Aorta (tissue), 5 donors: ENCODE results near the gene AGL. TPM values are rescaled to one million over a fixed set of nuclear protein-coding genes. Genes with fewer than 3 reads are reported as not detected.
"Not testable (repeated sequence)": the region's sequence is repeated elsewhere in the genome, so short reads cannot be mapped to it uniquely, and the experiment has no call there.

Source experiments
- ATAC-seq: fragments of 200-7000 bp; cut with Tn5 transposase; one replicate; pipeline ENCODE4 v1.9.1; 2022; ENCODE audit warnings: moderate library complexity; ENCODE audit not compliant: low FRiP score
- DNase-seq, 2 donors: peaks; one replicate each; pipeline ENCODE4 v3.0.0-alpha.2; 2020
- H3K27ac ChIP-seq, 2 donors: one replicate each; pipeline ENCODE4 v1.5.1; 2013; ENCODE audit warnings: low read length in 2 of 2, mild to moderate bottlenecking in 2 of 2, moderate library complexity in 2 of 2, control low read depth in 1 of 2, inconsistent platforms in 1 of 2, low read depth in 1 of 2
- H3K27me3 ChIP-seq, 2 donors: one replicate each; pipeline ENCODE4 v1.6.1; 2013; ENCODE audit warnings: control low read depth in 1 of 2, low read length in 1 of 2, mild to moderate bottlenecking in 1 of 2, moderate library complexity in 1 of 2; ENCODE audit not compliant: insufficient read depth in 2 of 2, control insufficient read depth in 1 of 2
- H3K36me3 ChIP-seq, 2 donors: one replicate each; pipeline ENCODE4 v1.6.1; 2013; ENCODE audit warnings: control low read depth in 1 of 2, low read length in 1 of 2, mild to moderate bottlenecking in 1 of 2; ENCODE audit not compliant: insufficient read depth in 2 of 2, control insufficient read depth in 1 of 2
- H3K4me1 ChIP-seq, 2 donors: one replicate each; pipeline ENCODE4 v1.6.1; 2013; ENCODE audit warnings: low read length in 2 of 2, control low read depth in 1 of 2, mild to moderate bottlenecking in 1 of 2, moderate library complexity in 1 of 2; ENCODE audit not compliant: insufficient read depth in 2 of 2, control insufficient read depth in 1 of 2
- H3K4me3 ChIP-seq, 2 donors: one replicate each; pipeline ENCODE4 v1.5.1; 2013; ENCODE audit warnings: low read length in 2 of 2, control low read depth in 1 of 2, mild to moderate bottlenecking in 1 of 2
- H3K9me3 ChIP-seq: one replicate; pipeline ENCODE4 v1.6.1; 2013; ENCODE audit warnings: mild to moderate bottlenecking, low read length; ENCODE audit not compliant: control insufficient read depth
- WGBS, 2 donors: extraction: QIAGEN DNeasy Blood & Tissue Kit; methylation state at CpG; one replicate each; pipeline ENCODE4 v1.1.7; 2013; 5-methylcytosine and 5-hydroxymethylcytosine counted together
- intact Hi-C, 2 donors: fragments of 100-400 bp; cut with DNase I; formaldehyde crosslinking; loops; one replicate each; pipeline versions ENCODE4 v1.14.2 to v1.15.0; 2022
- polyA plus RNA-seq, 2 donors: library from polyadenylated mRNA; stranded (reverse); fragments of 200-250 nt; gene quantifications; one replicate each; pipeline ENCODE4 v1.2.3, GENCODE V29; 2013
- total RNA-seq, 2 donors: library from RNA; stranded (reverse); fragmentation: NEBNext Ultra II Directional; extraction: Animal tissue kit (Norgen Biotek cat#: 25700); gene quantifications; one replicate each; pipeline ENCODE4 v1.2.1, GENCODE V29; 2021
- donor health status: healthy with polysubstance abuse.
- donor health status: Bipolar disorder and iron deficiency.
- donor health status: DM: no; HTN: no; CAD: no.
- donor health status: DM: no; HTN: no; CAD: no.
- donor health status: DM: yes; HTN: yes; CAD: no.

AGL gene
- total and polyA plus RNA-seq, 4 donors = 7.3 to 19.6 (median 16.4) TPM

DNA sequence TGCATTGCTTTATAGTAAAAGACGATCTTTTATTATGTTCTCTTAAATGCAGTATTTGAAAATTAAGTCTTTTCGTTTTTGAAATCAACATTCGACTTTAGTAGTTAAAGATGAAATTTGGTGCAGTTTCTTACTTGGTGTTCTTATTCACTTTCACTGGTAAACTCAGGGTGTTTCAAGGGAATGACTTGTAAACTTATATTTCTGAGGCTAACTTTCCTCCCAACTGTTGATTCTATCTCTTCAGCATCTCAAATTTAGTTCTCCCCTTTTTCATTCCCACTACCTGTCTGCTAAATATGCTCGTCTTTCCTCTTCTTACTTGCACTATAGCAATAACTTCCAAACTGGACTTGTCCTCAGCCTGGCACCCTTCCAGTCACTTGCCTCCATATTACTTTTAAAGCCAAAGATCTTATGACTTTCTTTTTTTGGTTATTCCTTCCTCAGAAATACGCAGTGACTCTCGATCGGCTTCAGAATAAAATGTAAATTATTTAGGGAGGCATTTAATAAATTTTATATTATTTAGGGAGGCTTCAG, 120.6 kb downstream of the AGL start:
- no peaks in the 10 kb centered on the region for H3K36me3 ChIP-seq
- intact Hi-C loops = no loop called here
- no peaks in the 10 kb centered on the region for H3K27me3 ChIP-seq
- DNase-seq (no peak), ATAC-seq (no peak)
- H3K27ac ChIP-seq = no peak overlapping the region
- no peaks in the 10 kb centered on the region for H3K4me1 ChIP-seq
- 44 to 45% methylated on average over 7 of the region's 7 CpGs for WGBS, 2 donors
- H3K4me3 ChIP-seq = peak overlapping the region; percentile 30 to 94
- H3K9me3 ChIP-seq = no peaks in the 10 kb centered on the region

DNA sequence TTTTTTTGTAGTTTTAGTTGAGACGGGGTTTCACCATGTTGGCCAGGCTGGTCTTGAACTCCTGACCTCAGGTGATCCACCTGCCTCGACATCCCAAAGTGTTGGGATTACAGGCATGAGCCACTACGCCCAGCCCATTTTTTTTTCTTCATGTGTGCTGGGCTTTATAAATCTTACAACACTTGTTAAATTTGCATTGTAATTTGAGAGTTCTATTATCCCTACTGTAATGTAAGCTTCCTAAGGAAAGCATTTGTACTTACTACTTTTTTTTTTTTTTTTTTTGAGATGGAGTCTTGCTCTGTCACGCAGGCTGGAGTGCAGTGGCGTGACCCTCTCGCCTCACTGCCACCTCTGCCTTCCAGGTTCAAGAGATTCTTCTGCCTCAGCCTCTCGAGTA, 121.9 kb downstream of the AGL start:
- DNase-seq, intact Hi-C loops, H3K4me1 ChIP-seq, ATAC-seq, H3K27ac ChIP-seq, H3K27me3 ChIP-seq, H3K36me3 ChIP-seq, H3K4me3 ChIP-seq, H3K9me3 ChIP-seq: not testable (repeated sequence)
- WGBS, 2 donors = 91 to 92% methylated on average over 7 of the region's 7 CpGs

Other genes with a start within 250 kb of the AGL start
- gene PALMD, start 204.2 kb upstream of the AGL start, total RNA-seq = 10 to 100 TPM; 27.2 to 40.0 TPM
- 1 to 10 TPM; 2.7 to 3.4 TPM for gene PALMD, start 204.2 kb upstream of the AGL start, polyA plus RNA-seq
- gene FRRS1, start 83.7 kb upstream of the AGL start, total RNA-seq = 1 to 10 TPM; 6.7 to 9.2 TPM
- gene FRRS1, start 83.7 kb upstream of the AGL start, polyA plus RNA-seq = 1 to 10 TPM; 1.9 to 2.0 TPM
- 10 to 100 TPM; 23.4 to 30.2 TPM for gene SLC35A3, start 119.6 kb downstream of the AGL start, total RNA-seq
- gene SLC35A3, start 119.6 kb downstream of the AGL start, polyA plus RNA-seq = 10 to 100 TPM in 1 of 2 donors, 1 to 10 TPM in 1; 7.4 to 16.1 TPM